ENCODE measurements around the gene TTLL6. TPM values are rescaled to one million over a fixed set of nuclear protein-coding genes. Genes with fewer than 3 reads are reported as not detected.
A peak's percentile ranks its signal among the peaks of the same experiment; 100 is the strongest.

The TTLL6 gene
- total and polyA plus RNA-seq, 4 donors: 0.02 to 0.08 TPM; not detected in 2

- no peak for DNase-seq (ENCODE audit: low spot score)
These were observed 97.3 kb downstream of the TTLL6 start for GRCh38 chr17:48719642-48720265.

GRCh38 chr17:48718761-48719641, 98.0 kb downstream of the TTLL6 start:
- H3K9me3 ChIP-seq (ENCODE audit: control insufficient read depth in 4 of 4, low read length in 3 of 4): peaks cover 0 to 11% (median 0%) of the 10 kb centered on the region in 4 donors
- WGBS: 8% methylated on average over 80 of the region's 80 CpGs
- no peak for DNase-seq (ENCODE audit: low spot score)
- peak overlapping the region in 1 of 3 donors; percentile 8 for H3K4me3 ChIP-seq (ENCODE audit: low read depth in 1 of 3, low read length in 3 of 3)
- H3K27ac ChIP-seq (ENCODE audit: low read depth in 1 of 2, low read length in 2 of 2): no peak overlapping the region
- no peak overlapping the region for H3K9ac ChIP-seq (ENCODE audit: low read depth in 1 of 2, low read length in 2 of 2)
- no peaks in the 10 kb centered on the region for H3K36me3 ChIP-seq (ENCODE audit: control insufficient read depth in 4 of 4, insufficient read depth in 3 of 4, low read depth in 1 of 4, low read length in 3 of 4)
- H3K27me3 ChIP-seq (ENCODE audit: control insufficient read depth in 4 of 4, insufficient read depth in 4 of 4, low read length in 3 of 4): peaks cover 8 to 42% (median 25%) of the 10 kb centered on the region in 4 donors
- peaks cover 0 to 17% (median under 1%) of the 10 kb centered on the region in 4 donors for H3K4me1 ChIP-seq (ENCODE audit: control insufficient read depth in 4 of 4, insufficient read depth in 4 of 4, low read length in 3 of 4)
- TF ChIP-seq REST (IDR thresholded peaks at IDR 0.05): no peak
- TF ChIP-seq HNF4G (IDR thresholded peaks at IDR 0.05): no peak
- TF ChIP-seq ZBTB33 (IDR thresholded peaks at IDR 0.05): no peak
- TF ChIP-seq EGR1 (IDR thresholded peaks at IDR 0.05; ENCODE audit: low read depth in 2 of 2): no peak
- no peak for TF ChIP-seq JUND (IDR thresholded peaks at IDR 0.05)
- no peak for TF ChIP-seq RAD21 (IDR thresholded peaks at IDR 0.05)

More at GRCh38 chr17:48719642-48720265, 97.3 kb downstream of the TTLL6 start:
- Histone ChIP-seq H3K4me3 (ENCODE audit: low read depth in 1 of 3, low read length in 3 of 3) (no peak overlapping the region), H3K9ac (ENCODE audit: low read depth in 1 of 2, low read length in 2 of 2) (no peak overlapping the region), H3K9me3 (ENCODE audit: control insufficient read depth in 4 of 4, low read length in 3 of 4) (peaks cover 0 to 11% (median 0%) of the 10 kb centered on the region in 4 donors), H3K27ac (ENCODE audit: low read depth in 1 of 2, low read length in 2 of 2) (no peak overlapping the region), H3K4me1 (ENCODE audit: control insufficient read depth in 4 of 4, insufficient read depth in 4 of 4, low read length in 3 of 4) (peaks cover 0 to 24% (median 3%) of the 10 kb centered on the region in 4 donors), H3K27me3 (ENCODE audit: control insufficient read depth in 4 of 4, insufficient read depth in 4 of 4, low read length in 3 of 4) (peaks cover 8 to 45% (median 26%) of the 10 kb centered on the region in 4 donors), H3K36me3 (ENCODE audit: control insufficient read depth in 4 of 4, insufficient read depth in 3 of 4, low read depth in 1 of 4, low read length in 3 of 4) (no peaks in the 10 kb centered on the region)
- TF ChIP-seq HNF4G (IDR thresholded peaks at IDR 0.05) (no peak), MAX (IDR thresholded peaks at IDR 0.05) (no peak), YY1 (IDR thresholded peaks at IDR 0.05) (no peak), REST (IDR thresholded peaks at IDR 0.05) (no peak), ZBTB33 (IDR thresholded peaks at IDR 0.05) (no peak), RAD21 (IDR thresholded peaks at IDR 0.05) (no peak), FOXA1 (IDR thresholded peaks at IDR 0.05) (no peak)
- 7% methylated on average over 37 of the region's 37 CpGs for WGBS
